Activated naive CD4-positive, alpha-beta T cell treated with anti-CD3 and anti-CD28 coated beads, Interleukin-2, amount 50 U/mL, for 72 hours (primary cell): Measurements from ENCODE around the gene CIDEA. TPM values are rescaled to one million over a fixed set of nuclear protein-coding genes. Genes with fewer than 3 reads are reported as not detected.

Experiments
- ATAC-seq, 2 donors: fragments of 150-1000 bp; cut with Tn5 transposase; 2 replicates each; pipeline ENCODE4 v1.10.0; 2021; ENCODE audit warnings: mild to moderate bottlenecking in 2 of 2, moderate library complexity in 2 of 2
- DNase-seq, 2 donors: peaks; one replicate each; pipeline ENCODE4 v3.0.0; 2021 to 2022; ENCODE audit warnings: low spot score in 2 of 2
- H3K27ac Mint-ChIP-seq, 2 donors: one replicate each; pipeline ENCODE4 v1.8.0; 2022; ENCODE audit warnings: mild to moderate bottlenecking in 2 of 2, mixed read lengths in 2 of 2
- H3K36me3 Mint-ChIP-seq, 2 donors: one replicate each; pipeline ENCODE4 v1.8.0; 2022; ENCODE audit warnings: mixed read lengths in 2 of 2
- H3K9me3 Mint-ChIP-seq, 2 donors: one replicate each; pipeline ENCODE4 v1.8.0; 2022; ENCODE audit warnings: mixed read lengths in 2 of 2
- total RNA-seq, 2 donors: library from RNA; stranded (reverse); gene quantifications; one replicate each; pipeline ENCODE4 v1.2.3, GENCODE V29; 2022

The CIDEA gene
- total RNA-seq, 2 donors from 2014 or later, result not detected

- Mint-ChIP-seq H3K9me3 (peaks cover 0 to 2% of the 10 kb centered on the region in 2 donors), H3K27ac (no peak overlapping the region), H3K36me3 (peaks cover 8% of the 10 kb centered on the region in 2 donors)
- DNase-seq (no peak), ATAC-seq (no peak)
Observed at GRCh38 chr18:12304351-12305210, 50.4 kb downstream of the CIDEA start.

- no peak for DNase-seq
- ATAC-seq, result no peak
- Mint-ChIP-seq H3K36me3 (peaks cover 10 to 11% of the 10 kb centered on the region in 2 donors), H3K9me3 (peaks cover 0 to 4% of the 10 kb centered on the region in 2 donors), H3K27ac (no peak overlapping the region)
Observed at GRCh38 chr18:12305211-12305610, 51.0 kb downstream of the CIDEA start.

DNA sequence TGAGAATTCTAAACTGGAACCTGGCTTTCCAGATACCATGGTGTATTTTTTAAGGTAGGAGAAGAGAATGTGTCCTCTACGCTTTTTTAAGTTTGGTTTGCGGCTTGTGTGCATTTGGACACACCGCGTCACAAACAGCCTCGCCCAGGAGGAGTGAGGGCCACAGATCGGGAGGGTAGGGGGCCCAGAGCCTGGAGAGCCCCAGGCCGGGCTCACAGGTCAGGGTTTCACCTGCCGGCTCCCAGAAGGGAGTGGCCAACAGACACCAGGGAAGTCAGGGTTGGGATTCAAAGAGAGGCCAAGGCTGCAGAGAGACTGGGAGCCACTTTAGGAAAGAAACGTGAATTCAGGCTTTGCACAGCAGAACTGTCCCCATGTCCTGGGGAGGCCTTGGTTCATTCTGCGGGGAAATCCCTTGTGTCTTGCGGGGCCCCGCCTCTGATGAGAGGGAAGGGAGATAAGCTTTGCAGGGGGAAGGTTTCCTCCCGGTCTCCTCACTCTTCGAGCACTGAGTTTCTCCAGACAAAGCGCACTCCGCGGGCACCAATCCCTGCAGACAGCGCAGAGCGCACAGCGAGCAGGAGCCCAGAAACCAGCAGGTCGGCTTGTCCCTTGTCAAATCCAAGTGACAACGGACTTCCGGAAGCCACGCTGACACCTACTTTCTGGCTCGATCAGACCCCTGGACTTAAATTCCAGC lies 51.9 kb downstream of the CIDEA start:
- H3K36me3 Mint-ChIP-seq, result peaks cover 10 to 11% of the 10 kb centered on the region in 2 donors
- ATAC-seq (no peak), DNase-seq (no peak)
- H3K9me3 Mint-ChIP-seq, result peaks cover 0 to 4% of the 10 kb centered on the region in 2 donors
- H3K27ac Mint-ChIP-seq, result no peak overlapping the region

DNA sequence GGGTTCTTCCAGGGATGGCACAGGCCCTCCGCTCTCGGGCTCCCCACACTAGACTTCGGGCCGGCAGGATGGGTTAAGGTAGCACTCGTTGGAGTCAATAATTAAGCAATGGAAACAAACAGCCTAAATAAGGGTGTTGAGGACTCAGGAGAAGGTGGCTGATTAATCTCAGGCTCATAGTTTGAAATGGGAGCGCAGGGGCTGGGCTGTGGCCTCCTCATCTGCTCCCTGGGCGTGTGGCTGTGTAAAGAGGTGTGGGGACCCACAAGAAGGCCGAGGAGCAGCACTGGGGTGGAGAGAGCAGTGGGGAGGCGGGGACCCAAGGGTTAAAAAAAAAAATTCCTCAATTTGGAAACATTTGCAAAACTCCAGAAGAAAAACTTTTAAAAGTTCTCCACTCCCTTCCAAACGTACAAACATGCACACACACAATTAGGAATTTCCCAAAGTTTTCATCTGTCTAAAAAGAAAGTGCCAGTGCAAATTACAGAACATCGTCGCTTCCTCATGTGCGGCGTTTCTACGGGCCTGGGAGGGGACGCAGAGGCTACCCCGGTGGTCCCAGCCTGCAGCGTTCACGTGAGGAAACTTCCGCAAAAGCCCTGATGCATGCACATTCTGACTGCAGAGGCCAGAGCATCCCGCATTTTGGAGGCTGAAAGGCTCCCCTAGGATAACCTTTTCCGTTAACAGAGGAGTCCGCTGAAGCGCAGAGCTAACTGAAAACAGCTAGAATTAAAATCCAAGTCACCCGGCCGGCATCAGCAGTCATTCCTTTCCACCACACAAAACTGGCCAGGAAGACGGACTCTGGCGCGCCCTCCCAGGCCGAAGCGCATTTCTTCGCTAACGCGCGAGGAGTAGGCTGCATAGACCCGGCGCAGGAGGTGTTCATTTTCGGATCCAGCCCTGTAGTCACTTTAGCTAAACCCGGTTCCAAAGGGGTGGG lies 52.9 kb downstream of the CIDEA start:
- no peak for DNase-seq
- peak overlapping the region in 1 of 2 donors; percentile 55 for H3K27ac Mint-ChIP-seq
- peaks cover 14 to 21% of the 10 kb centered on the region in 2 donors for H3K36me3 Mint-ChIP-seq
- peak; percentile 11 to 16 for ATAC-seq
- H3K9me3 Mint-ChIP-seq, result peaks cover 3 to 10% of the 10 kb centered on the region in 2 donors

GRCh38 chr18:12307701-12308385 lies 53.7 kb downstream of the CIDEA start, which contains the start of gene TUBB6:
Gene TUBB6 (plus strand): TSS chr18:12308241. CDS start chr18:12308293, 52 bp downstream.
- Mint-ChIP-seq H3K9me3 (peaks cover 3 to 10% of the 10 kb centered on the region in 2 donors), H3K27ac (peak within 1 kb of the TSS in 1 of 2 donors; percentile 55), H3K36me3 (peaks cover 14 to 22% of the 10 kb centered on the region in 2 donors)
- DNase-seq (peak in 1 of 2 donors; percentile 58), ATAC-seq (peak; percentile 76 to 85)

DNA sequence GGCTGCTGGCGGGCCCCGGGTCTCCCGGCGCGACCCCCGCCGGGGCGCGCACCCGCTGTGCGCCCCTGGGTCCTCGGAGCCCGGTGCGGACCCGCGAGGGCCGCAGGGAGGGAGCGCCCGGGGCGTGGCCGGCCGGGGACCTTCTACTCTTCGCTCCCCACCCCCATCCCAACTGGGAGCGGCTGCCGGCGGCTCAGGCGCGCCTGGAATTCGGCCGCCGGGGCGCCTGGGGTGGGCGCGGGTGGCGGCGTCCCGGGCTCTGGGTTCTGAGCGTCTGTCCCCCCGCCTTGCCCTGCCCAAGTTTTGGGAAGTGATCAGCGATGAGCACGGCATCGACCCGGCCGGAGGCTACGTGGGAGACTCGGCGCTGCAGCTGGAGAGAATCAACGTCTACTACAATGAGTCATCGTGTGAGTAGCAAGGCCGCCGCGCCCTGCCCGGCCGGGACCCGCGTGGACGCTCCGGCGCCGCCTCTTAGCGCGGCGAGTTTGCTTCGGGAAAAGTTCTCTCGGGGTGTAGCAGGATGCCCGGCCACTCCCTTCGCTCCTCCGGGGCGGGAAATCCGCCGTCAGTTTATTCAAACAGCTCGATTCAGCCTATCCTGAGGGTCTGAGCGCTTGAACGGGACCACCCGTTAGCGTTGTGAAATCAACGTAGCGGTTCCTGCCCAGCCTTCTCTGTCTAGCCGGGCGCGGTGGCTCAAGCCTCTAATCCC lies 54.4 kb downstream of the CIDEA start:
- DNase-seq (peak in 1 of 2 donors; percentile 45), ATAC-seq (peak; percentile 72 to 81)
- Mint-ChIP-seq H3K27ac (no peak overlapping the region), H3K9me3 (peaks cover 3 to 10% of the 10 kb centered on the region in 2 donors), H3K36me3 (peaks cover 14 to 22% of the 10 kb centered on the region in 2 donors)

DNA sequence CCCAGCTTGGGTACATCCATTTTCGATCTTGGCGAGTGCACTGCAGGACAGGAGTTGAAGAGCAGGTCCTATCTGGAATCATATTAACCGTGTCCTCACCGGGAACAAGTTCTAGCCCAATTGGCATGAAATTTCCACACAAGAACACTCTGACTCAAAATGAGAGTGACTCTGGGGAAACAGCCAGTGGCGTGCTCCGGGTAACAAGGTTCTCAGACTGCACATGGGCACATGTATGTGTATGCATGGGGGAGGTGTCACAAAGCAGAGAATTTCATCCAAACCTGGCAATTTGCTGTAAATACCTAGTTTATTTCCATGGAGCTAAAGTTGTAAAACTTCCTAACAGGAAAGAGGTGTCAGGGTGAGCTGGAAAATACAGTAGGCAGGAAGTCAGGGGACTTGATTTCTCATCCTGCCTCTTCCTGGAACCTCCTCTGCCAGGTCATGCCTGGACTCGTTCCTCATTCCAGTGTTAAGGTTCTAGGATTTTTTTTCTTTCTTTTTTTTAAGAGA lies 55.6 kb downstream of the CIDEA start:
- DNase-seq, result no peak
- Mint-ChIP-seq H3K9me3 (peaks cover 3 to 10% of the 10 kb centered on the region in 2 donors), H3K36me3 (peaks cover 14 to 22% of the 10 kb centered on the region in 2 donors), H3K27ac (no peak overlapping the region)
- ATAC-seq, result no peak

DNA sequence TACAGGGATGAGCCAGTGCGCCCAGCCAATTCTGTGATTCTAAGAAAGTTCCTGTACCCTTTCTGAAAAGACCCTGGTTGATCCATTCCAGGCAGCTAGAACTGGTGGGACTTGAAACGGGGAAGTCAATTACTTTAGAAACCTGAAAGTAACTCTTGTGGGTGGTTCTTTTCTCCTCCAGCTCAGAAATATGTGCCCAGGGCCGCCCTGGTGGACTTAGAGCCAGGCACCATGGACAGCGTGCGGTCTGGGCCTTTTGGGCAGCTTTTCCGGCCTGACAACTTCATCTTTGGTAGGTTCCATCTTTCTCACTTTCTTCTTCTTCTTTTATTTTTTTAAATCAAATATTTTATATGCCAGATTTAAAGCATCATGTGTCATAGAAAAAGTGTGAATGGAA lies 56.6 kb downstream of the CIDEA start:
- no peak for DNase-seq
- ATAC-seq, result no peak
- Mint-ChIP-seq H3K9me3 (peaks cover 3 to 10% of the 10 kb centered on the region in 2 donors), H3K27ac (no peak overlapping the region), H3K36me3 (peaks cover 14 to 22% of the 10 kb centered on the region in 2 donors)

- ATAC-seq, result no peak
- no peak overlapping the region for H3K27ac Mint-ChIP-seq
- peaks cover 10 to 18% of the 10 kb centered on the region in 2 donors for H3K36me3 Mint-ChIP-seq
- H3K9me3 Mint-ChIP-seq, result peaks cover 3 to 10% of the 10 kb centered on the region in 2 donors
- no peak for DNase-seq
Observed at GRCh38 chr18:12312976-12313375, 58.8 kb downstream of the CIDEA start.

GRCh38 chr18:12313530-12314245 lies 59.5 kb downstream of the CIDEA start:
- no peak for DNase-seq
- Mint-ChIP-seq H3K36me3 (peaks cover 10 to 18% of the 10 kb centered on the region in 2 donors), H3K9me3 (peaks cover 3 to 10% of the 10 kb centered on the region in 2 donors), H3K27ac (no peak overlapping the region)
- ATAC-seq, result no peak

- H3K27ac Mint-ChIP-seq, result no peak overlapping the region
- ATAC-seq (no peak), DNase-seq (no peak)
- H3K9me3 Mint-ChIP-seq, result peaks cover 3 to 6% of the 10 kb centered on the region in 2 donors
- H3K36me3 Mint-ChIP-seq, result peaks cover 5 to 12% of the 10 kb centered on the region in 2 donors
Observed at GRCh38 chr18:12314591-12315305, 60.6 kb downstream of the CIDEA start.

DNA sequence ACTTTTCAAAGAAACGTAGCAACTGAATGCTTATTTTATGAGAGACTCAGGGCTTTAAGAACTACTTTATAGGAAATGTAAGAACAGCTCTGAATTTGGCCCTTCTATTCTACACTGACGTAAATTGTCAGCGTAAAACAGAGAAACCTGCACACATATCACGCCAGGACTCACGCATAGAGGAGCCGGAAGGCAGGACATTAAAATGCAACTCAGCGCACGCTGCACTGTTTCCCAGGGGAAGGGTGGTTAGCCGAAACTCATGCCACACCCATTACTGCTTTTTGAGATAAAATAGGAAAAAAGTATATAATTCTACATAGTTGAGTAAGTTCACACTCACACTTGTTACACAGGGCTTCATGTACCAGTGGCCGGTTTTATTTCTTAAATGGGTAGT lies 61.3 kb downstream of the CIDEA start:
- H3K9me3 Mint-ChIP-seq, result peaks cover 3 to 6% of the 10 kb centered on the region in 2 donors
- no peak for ATAC-seq
- H3K27ac Mint-ChIP-seq, result no peak overlapping the region
- no peak for DNase-seq
- peaks cover 4 to 11% of the 10 kb centered on the region in 2 donors for H3K36me3 Mint-ChIP-seq

DNA sequence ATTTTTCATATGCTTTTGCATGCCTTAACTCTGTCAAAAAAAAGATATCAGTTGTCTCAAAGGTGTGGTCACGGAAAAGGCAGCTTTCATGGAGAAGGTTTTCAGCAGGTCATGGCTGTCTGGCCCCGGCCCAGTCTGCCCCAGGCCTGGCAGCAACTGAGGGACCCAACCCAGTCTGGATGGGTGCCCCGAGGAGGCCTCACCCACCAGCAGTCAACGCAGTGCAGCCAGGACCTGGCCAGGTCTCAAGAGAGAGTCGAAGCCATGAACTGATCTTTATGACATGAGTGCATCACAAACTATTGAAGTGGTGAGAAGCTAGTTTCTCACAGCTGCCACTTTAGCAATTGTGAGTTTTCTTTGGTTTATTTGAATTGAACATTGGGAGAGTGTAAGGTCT lies 61.8 kb downstream of the CIDEA start:
- no peak for ATAC-seq
- no peak overlapping the region for H3K27ac Mint-ChIP-seq
- H3K36me3 Mint-ChIP-seq, result peaks cover 4 to 11% of the 10 kb centered on the region in 2 donors
- peaks cover 3 to 6% of the 10 kb centered on the region in 2 donors for H3K9me3 Mint-ChIP-seq
- DNase-seq, result no peak
